Measurements from ENCODE around the gene BMP6.
"Not testable (repeated sequence)": the region's sequence is repeated elsewhere in the genome, so short reads cannot be mapped to it uniquely, and the experiment has no call there.

The BMP6 gene

DNA sequence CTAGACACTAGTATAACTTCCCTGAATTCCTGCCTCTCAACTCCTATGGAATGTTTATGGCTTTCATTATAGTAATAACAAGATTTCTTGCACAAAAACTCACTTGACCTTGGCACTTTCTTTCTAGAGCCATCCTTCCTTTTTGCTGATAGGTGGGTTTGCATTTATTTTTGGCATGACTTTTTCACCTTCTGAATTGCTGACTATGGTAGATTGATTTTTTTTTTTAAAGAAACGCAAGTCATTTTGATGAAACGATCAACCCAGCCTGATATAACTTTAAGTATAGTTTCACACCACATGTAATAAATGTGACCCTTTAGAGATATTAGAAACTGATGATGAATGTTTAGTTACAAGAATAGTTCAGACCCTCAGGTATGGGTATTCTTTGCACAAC is 61.8 kb downstream of the BMP6 start:
- no peak for DNase-seq (ENCODE audit: low read depth in 2 of 2)

DNA sequence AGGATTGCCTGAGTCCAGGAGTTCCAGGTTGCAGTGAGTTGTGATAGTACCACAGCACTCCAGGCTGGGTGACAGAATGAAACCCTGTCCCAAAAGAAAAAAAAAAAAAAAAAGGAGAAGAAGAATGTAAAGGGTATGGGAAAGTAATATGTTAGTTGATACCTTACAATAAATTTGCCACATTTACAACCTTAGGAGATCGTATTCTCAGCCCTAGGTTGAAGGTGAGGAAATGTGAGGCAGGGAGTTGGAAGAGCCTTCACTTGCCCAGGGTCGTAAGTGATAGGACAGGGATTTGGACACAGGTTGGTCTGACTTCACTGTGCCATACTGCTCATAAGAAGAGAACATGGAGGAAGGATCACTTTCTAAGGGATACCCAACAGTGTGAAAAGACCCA is 68.6 kb downstream of the BMP6 start:
- no peak for DNase-seq (ENCODE audit: low read depth in 2 of 2)

DNA sequence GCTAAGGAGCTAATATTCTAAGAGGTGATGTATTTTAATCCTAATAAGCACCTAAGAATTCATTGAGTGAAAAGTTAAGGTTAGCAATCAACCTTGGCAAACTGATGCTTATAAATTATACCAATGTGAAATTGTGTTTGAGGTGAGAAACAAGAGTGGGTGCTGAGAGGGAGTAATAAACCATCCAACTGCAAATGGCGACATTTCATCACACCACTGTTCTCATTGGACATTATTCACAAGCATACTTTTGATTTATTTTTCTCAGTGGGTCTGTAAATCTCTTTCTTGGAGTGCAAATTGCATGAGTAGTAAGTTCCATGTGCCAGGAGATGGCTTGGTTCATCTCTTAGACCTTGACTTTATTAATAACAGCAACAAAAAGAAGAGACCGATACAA is 71.5 kb downstream of the BMP6 start:
- DNase-seq (ENCODE audit: low read depth in 2 of 2), result no peak

DNA sequence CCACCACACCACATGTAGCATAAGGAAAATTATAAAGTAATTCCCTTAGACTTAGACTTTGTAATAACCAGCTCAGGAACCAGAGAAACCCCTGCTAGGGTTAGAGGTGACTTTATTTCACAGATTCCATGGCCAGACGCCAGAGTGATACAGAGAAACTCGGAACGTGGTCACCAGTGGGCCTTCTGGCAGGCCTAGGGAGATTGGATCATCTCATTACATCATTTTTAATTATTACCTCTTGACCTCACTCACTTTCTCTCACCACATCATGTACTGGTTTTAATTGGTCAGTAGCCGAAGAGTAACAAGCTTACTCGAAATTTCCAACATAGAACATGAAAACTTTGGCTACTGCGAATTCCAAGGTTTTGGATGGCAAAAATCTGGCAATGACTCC is 72.9 kb downstream of the BMP6 start:
- no peak for DNase-seq (ENCODE audit: low read depth in 2 of 2)

DNA sequence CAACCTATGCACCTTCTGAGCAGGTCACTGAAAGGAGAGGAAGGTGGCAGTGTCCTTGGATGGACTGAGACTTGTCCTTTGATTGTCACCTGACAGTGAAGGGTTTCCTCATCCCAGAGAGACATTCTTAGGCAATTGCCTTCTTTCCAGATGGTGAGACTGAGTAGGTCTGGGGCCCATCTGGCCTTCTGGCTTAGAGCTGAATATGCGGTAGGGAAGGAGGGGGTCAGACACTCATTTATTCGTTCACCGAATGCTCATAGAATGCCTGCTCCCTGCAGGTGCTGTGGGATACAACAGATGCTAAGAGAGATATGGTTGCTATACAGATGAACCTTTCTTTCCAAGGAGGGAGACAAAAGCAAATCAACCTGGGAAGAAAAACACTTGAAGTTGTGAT is 76.8 kb downstream of the BMP6 start:
- DNase-seq (ENCODE audit: low read depth in 2 of 2), result no peak

DNA sequence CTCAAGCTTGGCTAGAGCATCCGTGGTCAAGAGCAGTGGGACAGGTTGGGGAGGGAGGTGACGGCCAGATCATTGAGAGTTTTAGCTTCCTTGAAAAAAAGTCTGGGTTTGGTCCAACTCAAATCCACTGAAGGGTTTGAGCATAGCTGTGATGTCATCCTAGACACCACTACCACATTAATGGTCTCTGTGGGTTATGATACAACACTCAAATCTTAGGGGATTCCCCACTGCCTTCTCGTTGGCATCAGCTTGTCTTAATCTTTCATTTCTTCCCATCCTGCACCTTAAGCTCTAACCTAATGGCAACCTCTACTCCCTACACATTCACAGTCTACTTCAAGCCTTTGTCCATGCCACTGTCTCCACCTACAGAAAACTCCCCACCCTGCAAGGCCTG is 77.3 kb downstream of the BMP6 start:
- DNase-seq (ENCODE audit: low read depth in 2 of 2), result no peak

DNA sequence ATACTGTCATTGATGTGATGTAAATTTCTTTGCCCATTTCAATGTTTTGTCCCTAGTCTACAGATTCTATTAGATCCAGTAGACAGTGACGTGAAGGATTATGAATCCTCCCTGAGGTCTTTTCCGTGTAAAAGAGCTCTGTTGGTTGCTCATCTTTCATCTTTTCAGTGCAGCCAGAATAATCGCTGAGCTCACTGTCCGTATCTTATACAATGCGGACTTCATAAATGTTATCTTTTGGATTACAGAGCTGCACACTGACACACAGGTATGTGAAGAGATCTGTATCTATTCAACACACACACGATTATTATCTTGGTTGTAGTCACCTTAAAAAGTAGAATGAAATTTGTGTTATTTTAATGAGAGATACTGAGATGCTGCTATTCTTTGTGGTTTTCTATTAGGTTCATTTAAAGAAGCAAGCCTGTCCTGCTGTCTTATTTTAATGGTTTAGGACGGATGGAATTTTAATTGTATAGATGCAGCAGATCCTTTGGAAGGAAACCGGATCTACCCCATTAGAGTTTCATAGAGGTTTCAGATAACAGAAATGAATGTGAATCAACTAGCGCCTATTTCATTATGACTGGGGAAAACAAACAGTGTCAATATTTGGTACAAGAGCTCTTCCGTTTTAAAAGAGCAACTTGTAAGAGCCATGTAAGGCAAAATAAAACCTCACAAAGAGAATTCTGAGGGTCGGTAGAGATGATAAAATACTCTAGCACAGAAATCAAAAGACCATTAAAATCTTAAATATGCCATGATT is 79.4 kb downstream of the BMP6 start:
- DNase-seq (ENCODE audit: low read depth in 2 of 2), result no peak

DNA sequence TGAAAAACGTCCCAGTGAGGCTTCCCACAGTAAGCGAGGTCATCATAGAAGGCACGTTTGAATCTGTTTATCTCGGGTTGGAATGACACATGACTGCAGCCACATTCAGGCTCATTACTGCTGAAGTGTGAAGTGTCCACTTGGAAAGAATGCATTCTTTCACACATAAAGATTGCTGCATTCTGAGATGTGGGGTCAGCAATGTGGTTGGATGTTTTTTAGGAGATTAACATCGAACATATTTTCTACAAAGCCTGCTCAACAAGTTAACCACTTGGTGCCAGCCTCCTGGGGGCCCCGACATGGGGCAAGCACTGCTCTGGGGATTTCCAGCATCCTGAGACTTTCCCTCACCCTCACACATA is 79.9 kb downstream of the BMP6 start:
- DNase-seq (ENCODE audit: low read depth in 2 of 2), result no peak

DNA sequence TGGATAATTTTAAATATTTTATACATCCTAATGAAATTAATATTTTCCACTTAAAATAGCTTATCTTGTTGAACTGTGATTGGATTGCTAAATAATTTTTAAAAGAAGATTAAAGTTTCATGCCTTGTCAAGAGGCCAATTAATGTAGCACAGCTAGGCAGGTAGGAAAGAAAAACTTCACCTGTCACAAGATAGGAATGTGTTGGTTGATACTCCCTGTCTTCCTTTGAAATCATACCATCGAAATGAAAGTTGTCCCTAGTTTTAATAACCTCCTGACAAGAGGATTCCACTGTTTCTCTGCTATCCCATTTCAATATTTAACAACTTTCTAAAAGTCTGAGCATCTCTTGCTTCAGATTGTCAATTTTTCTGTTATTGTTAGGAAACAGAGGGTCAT is 80.8 kb downstream of the BMP6 start:
- DNase-seq (ENCODE audit: low read depth in 2 of 2), result no peak

DNA sequence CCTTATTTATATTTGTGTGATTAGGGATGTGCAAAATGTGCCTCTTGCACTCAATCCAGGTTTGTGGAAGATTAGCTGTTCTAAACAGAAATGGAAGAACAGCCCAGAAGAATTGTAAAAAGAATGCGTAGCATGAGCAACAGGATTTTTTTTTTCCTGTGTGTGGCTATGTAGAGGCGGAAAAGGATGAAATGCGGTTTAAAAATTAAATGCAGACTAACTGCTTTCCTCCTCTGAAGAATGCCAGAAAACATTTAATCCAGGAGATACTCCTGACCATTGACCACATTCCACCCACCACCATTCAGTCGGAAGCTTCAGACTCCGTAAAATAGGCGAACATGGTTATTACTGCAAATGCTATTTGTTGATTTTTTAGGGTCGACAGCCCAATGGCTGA is 83.4 kb downstream of the BMP6 start:
- DNase-seq (ENCODE audit: low read depth in 2 of 2), result no peak

DNA sequence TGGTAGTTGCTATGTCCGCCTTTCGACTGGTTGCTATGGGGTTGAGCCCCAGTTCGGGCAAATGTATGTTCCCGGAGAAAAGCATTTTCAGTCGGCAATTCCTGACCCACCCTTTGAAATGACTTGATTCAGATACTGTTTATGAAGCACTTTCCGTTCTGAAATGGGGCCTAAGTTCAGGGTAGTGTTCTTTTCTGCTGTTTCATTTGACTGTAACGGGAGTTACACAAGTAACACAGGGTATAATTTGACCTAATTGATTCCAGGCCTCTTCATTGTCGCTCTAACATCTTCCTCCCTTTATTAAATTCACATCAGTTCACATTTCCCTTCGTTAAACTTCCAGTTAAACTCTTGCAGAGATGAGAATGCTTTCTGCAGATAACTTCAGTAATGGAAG is 85.5 kb downstream of the BMP6 start:
- DNase-seq (ENCODE audit: low read depth in 2 of 2), result no peak

DNA sequence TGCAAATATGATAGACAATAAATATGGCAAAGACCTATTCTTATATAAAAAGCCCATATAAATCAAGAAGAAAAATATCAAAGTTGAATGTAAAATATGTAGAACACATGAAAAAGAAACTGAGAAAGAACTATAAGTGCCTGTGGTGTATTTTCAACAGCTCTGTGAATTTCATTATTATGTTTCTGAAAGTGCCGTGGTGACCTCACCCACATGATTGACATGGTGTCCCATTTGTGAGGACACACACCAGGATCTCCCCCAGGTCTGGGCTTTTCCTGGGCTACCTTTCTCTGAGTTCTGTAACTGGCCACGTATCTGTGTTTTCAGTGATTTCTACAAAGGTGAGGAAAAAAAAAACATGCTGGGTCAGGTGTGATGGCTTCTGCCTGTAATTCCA is 86.7 kb downstream of the BMP6 start:
- DNase-seq (ENCODE audit: low read depth in 2 of 2), result no peak

DNA sequence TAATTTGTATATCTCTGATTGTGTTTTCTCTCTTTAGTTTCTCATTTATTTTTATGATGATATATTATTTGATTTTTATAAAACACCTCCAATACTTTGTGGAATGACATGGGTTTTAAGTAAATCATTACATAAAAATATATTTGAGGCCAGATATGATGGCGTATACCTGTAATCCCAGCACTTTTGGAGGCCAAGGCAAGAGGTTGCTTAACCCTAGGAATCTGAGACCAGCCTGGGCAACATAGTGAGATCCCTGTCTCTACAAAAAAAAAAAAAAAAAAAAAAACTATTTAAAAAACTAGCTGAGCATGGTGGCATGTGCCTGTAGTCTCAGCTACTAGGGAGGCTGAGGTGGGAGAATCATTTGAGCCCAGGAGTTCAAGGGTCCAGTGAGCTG is 87.3 kb downstream of the BMP6 start:
- no peak for DNase-seq (ENCODE audit: low read depth in 2 of 2)

DNA sequence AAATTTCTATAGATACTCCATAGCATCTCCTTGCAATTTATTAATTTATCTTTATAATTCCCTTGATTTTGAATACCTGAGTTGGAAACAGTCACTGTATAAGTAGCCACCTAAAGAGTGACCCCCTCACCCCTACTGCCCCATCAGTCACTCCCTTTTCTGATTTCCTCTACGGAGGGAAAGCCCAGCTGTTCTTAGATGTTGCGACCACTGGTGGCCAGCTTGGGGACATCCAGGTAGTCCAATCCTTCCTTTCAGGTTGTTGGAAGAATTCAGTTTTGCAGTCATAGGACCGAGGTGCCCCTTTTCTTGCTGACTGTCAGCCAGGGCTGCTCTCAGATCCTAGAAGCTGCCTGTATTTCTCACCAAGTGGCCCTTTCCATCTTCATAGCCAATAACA is 87.8 kb downstream of the BMP6 start:
- no peak for DNase-seq (ENCODE audit: low read depth in 2 of 2)

DNA sequence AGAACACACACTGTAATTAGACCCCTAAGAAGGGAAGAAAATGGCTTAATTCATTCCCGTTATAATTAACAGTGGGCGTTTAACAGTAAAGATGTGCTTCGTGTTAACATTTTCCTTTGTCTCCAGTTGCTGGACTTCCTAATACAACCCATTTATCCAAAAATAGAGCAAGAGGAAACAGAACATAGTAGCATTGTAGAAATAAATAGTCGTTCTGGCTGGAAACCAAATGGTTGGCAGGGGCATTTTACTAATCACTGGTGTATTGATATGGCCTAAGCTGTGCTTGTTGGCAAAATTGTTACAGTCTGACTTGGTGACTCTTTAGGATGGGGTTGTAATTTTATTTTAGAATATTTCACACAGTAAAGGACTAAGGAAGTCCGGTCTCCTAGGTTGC is 89.8 kb downstream of the BMP6 start:
- DNase-seq (ENCODE audit: low read depth in 2 of 2), result no peak

DNA sequence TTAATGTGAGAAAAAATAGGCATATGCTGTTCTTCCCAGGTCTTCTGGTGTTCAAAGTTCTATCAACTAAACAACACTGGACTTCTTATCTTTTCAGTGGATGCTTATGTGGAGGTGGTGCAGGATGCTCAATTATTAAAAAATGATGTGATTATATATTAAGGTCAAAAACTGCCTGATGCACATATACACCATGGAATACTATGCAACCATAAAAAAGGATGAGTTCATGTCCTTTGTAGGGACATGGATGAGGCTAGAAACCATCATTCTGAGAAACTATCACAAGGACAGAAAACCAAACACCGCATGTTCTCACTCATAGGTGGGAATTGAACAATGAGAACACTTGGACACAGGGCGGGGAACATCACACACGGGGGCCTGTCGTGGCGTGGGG is 91.3 kb downstream of the BMP6 start:
- DNase-seq (ENCODE audit: low read depth in 2 of 2), result not testable (repeated sequence)

DNA sequence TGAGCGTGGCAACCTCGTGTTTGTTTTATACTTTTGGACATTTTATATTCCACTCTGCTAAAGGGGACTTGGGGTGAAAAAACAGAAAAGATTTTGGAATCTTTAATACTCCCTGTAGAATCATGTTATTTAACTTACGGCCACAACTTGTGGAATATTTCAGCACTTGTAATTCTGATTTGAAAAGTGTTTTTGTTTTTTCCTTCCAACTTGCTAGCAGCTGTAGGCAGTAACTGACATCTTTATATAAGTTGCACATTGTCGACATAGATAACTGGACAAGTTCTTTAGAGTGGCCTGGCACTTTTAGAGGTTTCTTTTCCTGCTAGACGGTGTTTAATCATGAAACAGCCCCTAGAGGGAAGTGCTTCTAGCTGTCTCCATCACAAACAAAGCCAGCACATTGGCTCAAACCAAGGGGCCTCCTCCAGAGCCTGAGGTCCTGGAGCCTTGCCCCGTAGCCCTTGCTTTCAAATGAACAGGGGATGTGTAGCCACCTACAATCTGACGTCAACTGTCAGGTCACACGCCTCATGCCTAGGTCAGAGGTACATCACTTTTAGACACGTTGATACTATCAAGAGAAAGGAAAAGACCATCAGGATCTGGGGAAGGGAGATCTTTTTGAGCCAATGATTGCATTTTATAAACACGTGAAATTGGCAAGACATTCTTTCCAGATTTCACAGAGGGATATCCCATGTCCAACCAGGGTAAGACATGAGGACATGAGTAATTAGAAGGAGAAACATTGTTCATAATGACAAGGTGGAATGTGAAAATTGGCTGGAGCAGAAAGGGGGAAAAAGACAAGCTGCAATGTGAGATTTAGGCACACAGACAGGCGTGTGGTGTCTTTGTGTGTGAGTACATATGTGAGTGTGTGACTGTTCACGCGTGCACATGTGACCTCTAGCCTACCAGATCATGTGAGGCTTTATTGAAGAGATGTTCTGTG is 92.6 kb downstream of the BMP6 start:
- no peak for DNase-seq (ENCODE audit: low read depth in 2 of 2)

DNA sequence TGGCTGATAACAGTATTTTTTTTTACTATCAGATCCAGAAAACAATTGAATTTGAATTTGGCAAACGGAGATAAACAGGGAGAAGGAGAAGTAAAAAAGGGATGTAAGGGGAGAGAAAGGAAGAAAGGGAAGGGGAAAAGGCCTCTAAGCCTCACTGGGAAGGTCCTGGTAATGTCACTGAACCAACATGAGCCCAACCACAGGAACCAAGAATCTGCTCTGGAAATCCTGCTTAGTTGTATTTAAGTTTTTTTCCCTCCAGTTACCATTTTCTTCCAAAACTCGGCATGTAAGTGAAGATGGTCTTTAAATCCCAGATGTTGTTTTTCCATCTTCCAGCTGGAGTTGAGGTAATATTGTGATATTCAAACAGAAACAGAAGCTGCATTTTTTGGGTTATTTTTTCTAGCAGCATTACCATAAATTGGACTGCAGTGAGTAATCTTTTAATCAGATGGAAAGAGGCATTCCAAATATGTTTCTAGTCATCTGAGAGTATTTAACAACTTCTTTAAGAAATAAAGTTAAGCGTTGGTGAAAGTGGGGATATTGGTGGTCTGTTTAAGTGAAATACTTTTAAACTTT is 93.6 kb downstream of the BMP6 start:
- DNase-seq (ENCODE audit: low read depth in 2 of 2), result no peak

DNA sequence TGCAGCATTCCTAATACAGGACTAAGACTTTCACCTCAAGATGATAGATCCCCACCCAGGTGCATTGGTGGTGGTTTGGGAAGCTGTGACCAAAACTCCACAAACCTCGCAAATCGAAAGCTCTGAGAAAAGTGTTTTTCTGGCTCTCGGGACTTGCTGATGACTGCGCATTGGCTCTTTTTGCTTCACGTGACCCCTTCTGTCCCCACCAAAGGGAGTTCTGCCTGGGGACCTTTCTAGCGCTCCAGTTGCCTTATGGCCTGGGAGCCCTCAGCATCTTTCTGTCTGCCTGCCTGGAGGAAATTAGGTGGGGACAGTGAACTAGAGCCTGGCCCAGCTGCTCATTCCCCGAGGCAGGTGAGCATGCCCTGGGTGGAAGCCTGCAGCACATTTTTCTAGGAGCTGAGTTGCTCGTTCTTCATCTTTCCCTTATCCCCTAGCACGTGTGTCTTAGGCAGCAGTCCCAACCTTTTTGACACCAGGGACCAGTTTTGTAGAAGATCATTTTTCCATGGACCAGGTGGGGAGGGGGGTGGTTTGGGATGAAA is 94.5 kb downstream of the BMP6 start:
- no peak for DNase-seq (ENCODE audit: low read depth in 2 of 2)

DNA sequence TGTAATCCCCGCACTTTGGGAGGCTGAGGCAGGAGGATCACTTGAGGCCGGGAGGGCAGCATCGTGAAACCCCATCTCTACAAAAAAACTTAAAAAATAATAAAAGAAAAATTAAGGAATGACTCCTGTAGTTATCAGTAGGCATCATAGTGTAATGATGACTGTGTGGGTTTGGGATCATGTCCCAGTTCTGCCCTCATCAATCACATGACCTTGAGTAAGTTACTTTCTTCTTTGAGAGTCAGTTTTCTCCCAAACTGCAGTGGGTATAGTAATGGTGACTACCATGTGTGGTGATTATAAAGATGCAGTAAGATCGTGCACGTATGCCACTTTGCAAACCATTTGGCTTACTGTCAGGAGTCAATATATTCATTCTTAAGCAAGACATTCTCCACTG is 95.5 kb downstream of the BMP6 start:
- DNase-seq (ENCODE audit: low read depth in 2 of 2), result no peak

DNA sequence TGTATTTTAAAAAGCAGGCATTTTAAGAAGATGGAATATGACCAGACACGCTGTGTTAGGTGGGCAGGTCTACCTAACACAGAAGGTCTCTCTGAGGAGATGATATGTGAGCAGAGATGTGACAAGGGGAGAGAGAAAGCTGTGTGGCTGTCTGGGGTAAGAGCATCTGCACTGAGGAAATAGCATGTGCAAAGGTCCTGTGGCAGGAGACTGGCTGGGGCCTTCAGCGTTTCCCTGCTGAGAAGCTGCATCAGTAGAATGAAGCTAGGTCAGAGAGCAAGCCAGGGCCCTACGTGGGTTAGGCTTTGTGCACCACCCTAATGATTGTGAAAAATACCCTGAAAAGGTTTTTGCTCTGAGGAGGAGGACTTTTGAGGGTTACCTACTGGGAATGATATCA is 97.7 kb downstream of the BMP6 start:
- no peak for DNase-seq (ENCODE audit: low read depth in 2 of 2)

DNA sequence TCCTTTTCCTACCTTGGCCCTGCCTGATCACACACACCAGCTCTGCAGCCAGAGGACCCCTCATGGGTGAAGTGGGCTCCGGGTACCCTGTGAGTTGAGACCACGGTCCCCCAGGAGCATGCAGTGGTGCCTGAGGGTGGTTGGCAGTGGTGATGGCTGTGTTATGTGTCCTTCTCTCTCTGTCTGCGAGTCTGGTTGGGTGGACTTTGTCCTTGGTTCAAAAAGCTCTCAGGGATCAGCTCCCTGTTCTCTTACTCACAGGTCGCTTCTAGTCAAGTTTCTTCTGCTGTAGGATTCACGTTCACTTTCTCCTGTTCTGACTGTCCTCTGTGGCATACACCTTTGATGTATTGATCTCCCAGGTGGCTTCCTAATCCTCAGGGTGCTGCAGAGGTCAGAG is 100.1 kb downstream of the BMP6 start:
- no peak for DNase-seq (ENCODE audit: low read depth in 2 of 2)

DNA sequence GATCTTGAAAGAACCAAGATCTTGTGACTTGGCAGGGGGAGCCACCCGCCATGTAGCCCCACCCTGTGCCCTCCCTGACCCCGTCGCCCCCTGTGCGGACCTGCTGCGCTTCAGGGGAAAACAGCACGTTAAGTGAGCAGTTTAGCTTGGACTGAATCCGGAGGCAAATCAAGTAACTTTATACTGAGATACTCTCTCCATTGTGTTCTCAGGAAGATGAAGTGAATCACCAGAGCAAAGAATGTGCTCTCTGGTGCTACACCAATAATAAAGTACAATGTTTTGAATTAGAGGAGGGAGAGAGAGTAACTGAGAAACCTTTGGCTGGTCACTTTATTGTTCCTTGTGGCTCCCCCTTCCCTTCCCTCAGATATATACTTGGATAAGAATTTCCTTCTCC is 101.2 kb downstream of the BMP6 start:
- no peak for DNase-seq (ENCODE audit: low read depth in 2 of 2)
